Left lung (tissue), 10 donors: Measurements from ENCODE around the gene TNFSF11. TPM values are rescaled to one million over a fixed set of nuclear protein-coding genes. Genes with fewer than 3 reads are reported as not detected.

Experiments used
- ATAC-seq: fragments of 200-7000 bp; cut with Tn5 transposase; one replicate; pipeline ENCODE4 v1.9.1; 2020; ENCODE audit warnings: moderate library complexity
- DNase-seq, 4 donors: peaks; one replicate each; pipeline ENCODE4 v3.0.0-alpha.2; 2013 to 2020
- H3K27ac ChIP-seq, 2 donors: fragments of 200-600 bp; sonication (generic) in 1 of 2; one replicate each; pipeline versions ENCODE4 v1.5.0 to v1.8.0; 2020 to 2021
- H3K27me3 ChIP-seq, 2 donors: fragments of 200-600 bp; sonication (generic) in 1 of 2; one replicate each; pipeline versions ENCODE4 v1.5.0 to v1.8.0; 2020 to 2021
- H3K36me3 ChIP-seq, 2 donors: fragments of 200-600 bp; sonication (generic) in 1 of 2; one replicate each; pipeline versions ENCODE4 v1.5.0 to v1.8.0; 2020 to 2021
- H3K4me1 ChIP-seq, 2 donors: fragments of 200-600 bp; one replicate each; pipeline ENCODE4 v1.8.0; 2021
- H3K4me3 ChIP-seq, 2 donors: fragments of 200-600 bp; sonication (generic) in 1 of 2; one replicate each; pipeline versions ENCODE4 v1.5.0 to v1.8.0; 2020 to 2021; ENCODE audit warnings: mild to moderate bottlenecking in 1 of 2
- H3K9me3 ChIP-seq, 2 donors: fragments of 200-600 bp; sonication (generic) in 1 of 2; one replicate each; pipeline versions ENCODE4 v1.5.0 to v1.8.0; 2020 to 2021
- CTCF ChIP-seq, 2 donors: fragments of 200-600 bp; sonication (generic) in 1 of 2; IDR thresholded peaks; one replicate each; pipeline versions ENCODE4 v1.5.0 to v1.8.0; 2021; ENCODE audit warnings: antibody characterized with exemption in 2 of 2
- intact Hi-C, 2 donors: fragments of 100-400 bp; cut with DNase I; formaldehyde crosslinking; loops; one replicate each; pipeline versions ENCODE4 v1.11.2 to v1.14.2; 2022
- polyA plus RNA-seq, 6 donors: library from polyadenylated mRNA; unstranded; fragments of 120-200 nt; gene quantifications; one replicate each; pipeline ENCODE4 v1.2.1, GENCODE V29; 2013; ENCODE audit not compliant: insufficient read length in 6 of 6
- total RNA-seq, 2 donors: library from RNA; stranded (reverse); fragmentation: NEBNext Ultra II Directional; extraction: Animal tissue kit (Norgen Biotek cat#: 25700); gene quantifications; one replicate each; pipeline ENCODE4 v1.2.1, GENCODE V29; 2021
- donor health status: DM: no; HTN: yes; CAD: no.
- donor health status: DM: no; HTN: no; CAD: no.

TNFSF11 gene
- total and polyA plus RNA-seq, 8 donors: 0.18 to 1.1 (median 0.45) TPM; not detected in 1

GRCh38 chr13:42561752-42562467 lies 12.0 kb upstream of the TNFSF11 start:
- H3K4me3 ChIP-seq: no peak overlapping the region
- H3K9me3 ChIP-seq: peaks cover 0 to 11% of the 10 kb centered on the region in 2 donors
- H3K27ac ChIP-seq: no peak overlapping the region
- H3K36me3 ChIP-seq: no peaks in the 10 kb centered on the region
- TF ChIP-seq CTCF (IDR thresholded peaks at IDR 0.05): no peak
- DNase-seq (no peak), ATAC-seq (no peak)
- no peaks in the 10 kb centered on the region for H3K27me3 ChIP-seq
- no peaks in the 10 kb centered on the region for H3K4me1 ChIP-seq
- intact Hi-C loops: no loop called here

- intact Hi-C loops: no loop called here
- no peak overlapping the region for H3K27ac ChIP-seq
- H3K36me3 ChIP-seq: no peaks in the 10 kb centered on the region
- TF ChIP-seq CTCF (IDR thresholded peaks at IDR 0.05): no peak
- no peak overlapping the region for H3K4me3 ChIP-seq
- no peak for ATAC-seq
- no peaks in the 10 kb centered on the region for H3K27me3 ChIP-seq
- DNase-seq: no peak
- H3K9me3 ChIP-seq: peaks cover 0 to 11% of the 10 kb centered on the region in 2 donors
- H3K4me1 ChIP-seq: no peaks in the 10 kb centered on the region
Observed at GRCh38 chr13:42567906-42568305, 6.0 kb upstream of the TNFSF11 start.

- Histone ChIP-seq H3K4me1 (peaks cover 3 to 9% of the 10 kb centered on the region in 2 donors), H3K4me3 (no peak overlapping the region), H3K36me3 (no peaks in the 10 kb centered on the region), H3K27me3 (peaks cover 18% of the 10 kb centered on the region in 2 donors), H3K9me3 (no peaks in the 10 kb centered on the region), H3K27ac (no peak overlapping the region)
- intact Hi-C loops: no loop called here
- no peak for ATAC-seq
- no peak for TF ChIP-seq CTCF (IDR thresholded peaks at IDR 0.05)
- no peak for DNase-seq
Observed at GRCh38 chr13:42569576-42570344, 4.2 kb upstream of the TNFSF11 start.

- intact Hi-C loops: no loop called here
- ATAC-seq: no peak
Observed at GRCh38 chr13:42571895-42572294, 2.1 kb upstream of the TNFSF11 start.

More at GRCh38 chr13:42571895-42572294, 2.1 kb upstream of the TNFSF11 start:
- Histone ChIP-seq H3K4me3 (no peak overlapping the region), H3K9me3 (no peaks in the 10 kb centered on the region), H3K27me3 (peaks cover 36 to 39% of the 10 kb centered on the region in 2 donors), H3K4me1 (peaks cover 8 to 12% of the 10 kb centered on the region in 2 donors), H3K36me3 (no peaks in the 10 kb centered on the region), H3K27ac (no peak overlapping the region)
- no peak for DNase-seq
- no peak for TF ChIP-seq CTCF (IDR thresholded peaks at IDR 0.05)
